Large intestine (tissue), 3 donors: ENCODE results near the gene FOXO1. TPM values are rescaled to one million over a fixed set of nuclear protein-coding genes. Genes with fewer than 3 reads are reported as not detected.

Source experiments
- DNase-seq, 2 donors: peaks; one replicate each; pipeline versions ENCODE4 v3.0.0 to v3.0.0-alpha.2; 2013
- H3K27ac ChIP-seq: one replicate; pipeline ENCODE4 v1.5.1; 2013; ENCODE audit warnings: low read length
- H3K27me3 ChIP-seq: 2 replicates; pipeline ENCODE4 v1.6.1; 2013; ENCODE audit warnings: low read length; ENCODE audit not compliant: control insufficient read depth, insufficient read depth
- H3K36me3 ChIP-seq: 2 replicates; pipeline ENCODE4 v1.6.1; 2013; ENCODE audit warnings: low read length; ENCODE audit not compliant: control insufficient read depth, insufficient read depth
- H3K4me1 ChIP-seq: one replicate; pipeline ENCODE4 v1.6.1; 2013; ENCODE audit warnings: low read length; ENCODE audit not compliant: control insufficient read depth, insufficient read depth
- H3K4me3 ChIP-seq: one replicate; pipeline ENCODE4 v1.5.1; 2013; ENCODE audit warnings: low read length
- H3K9me3 ChIP-seq: one replicate; pipeline ENCODE4 v1.6.1; 2013; ENCODE audit warnings: mild to moderate bottlenecking, low read depth, low read length, moderate library complexity; ENCODE audit not compliant: control insufficient read depth
- WGBS: methylation state at CpG from one replicate; pipeline ENCODE4 v1.1.5; 2013; ENCODE audit warnings: low lambda C conversion rate; ENCODE audit not compliant: insufficient coverage; 5-methylcytosine and 5-hydroxymethylcytosine counted together
- polyA plus RNA-seq: library from polyadenylated mRNA; unstranded; fragments of 120-200 nt; gene quantifications from one replicate; pipeline ENCODE4 v1.2.1, GENCODE V29; 2013

The FOXO1 gene
- polyA plus RNA-seq, 1 donor = 11.2 TPM

- no peaks in the 10 kb centered on the region for H3K9me3 ChIP-seq
- H3K27ac ChIP-seq = no peak overlapping the region
- no peak overlapping the region for H3K4me3 ChIP-seq
- no CpG with 5 or more reads among the region's 1 CpG for WGBS
- no peak for DNase-seq
- no peaks in the 10 kb centered on the region for H3K27me3 ChIP-seq
- H3K36me3 ChIP-seq = no peaks in the 10 kb centered on the region
- H3K4me1 ChIP-seq = no peaks in the 10 kb centered on the region
Observed at GRCh38 chr13:40515702-40516101, 150.7 kb downstream of the FOXO1 start.

- Histone ChIP-seq H3K4me1 (no peaks in the 10 kb centered on the region), H3K27ac (no peak overlapping the region), H3K27me3 (no peaks in the 10 kb centered on the region), H3K9me3 (no peaks in the 10 kb centered on the region), H3K4me3 (no peak overlapping the region), H3K36me3 (no peaks in the 10 kb centered on the region)
- WGBS = no CpG with 5 or more reads among the region's 2 CpGs
- DNase-seq = no peak
Observed at GRCh38 chr13:40514802-40515201, 151.6 kb downstream of the FOXO1 start.

- DNase-seq = no peak
- H3K27ac ChIP-seq = no peak overlapping the region
- H3K36me3 ChIP-seq = no peaks in the 10 kb centered on the region
- no peaks in the 10 kb centered on the region for H3K4me1 ChIP-seq
- no peaks in the 10 kb centered on the region for H3K9me3 ChIP-seq
- H3K27me3 ChIP-seq = no peaks in the 10 kb centered on the region
- no CpG with 5 or more reads among the region's 2 CpGs for WGBS
- no peak overlapping the region for H3K4me3 ChIP-seq
Observed at GRCh38 chr13:40509876-40510275, 156.6 kb downstream of the FOXO1 start.

GRCh38 chr13:40508767-40509342, 157.6 kb downstream of the FOXO1 start:
- 100% methylated on average over 1 of the region's 3 CpGs for WGBS
- Histone ChIP-seq H3K4me3 (no peak overlapping the region), H3K4me1 (peaks cover 5% of the 10 kb centered on the region), H3K9me3 (no peaks in the 10 kb centered on the region), H3K27me3 (no peaks in the 10 kb centered on the region), H3K27ac (no peak overlapping the region), H3K36me3 (no peaks in the 10 kb centered on the region)
- no peak for DNase-seq

GRCh38 chr13:40508127-40508526, 158.3 kb downstream of the FOXO1 start:
- peak in 1 of 2 donors; percentile 34 for DNase-seq
- no CpG with 5 or more reads among the region's 3 CpGs for WGBS
- H3K27ac ChIP-seq = no peak overlapping the region
- H3K27me3 ChIP-seq = no peaks in the 10 kb centered on the region
- H3K4me1 ChIP-seq = peaks cover 5% of the 10 kb centered on the region
- H3K36me3 ChIP-seq = no peaks in the 10 kb centered on the region
- no peaks in the 10 kb centered on the region for H3K9me3 ChIP-seq
- H3K4me3 ChIP-seq = no peak overlapping the region

GRCh38 chr13:40506592-40507446, 159.6 kb downstream of the FOXO1 start:
- WGBS = 96% methylated on average over 3 of the region's 11 CpGs
- H3K27ac ChIP-seq = no peak overlapping the region

More at GRCh38 chr13:40506592-40507446, 159.6 kb downstream of the FOXO1 start:
- H3K9me3 ChIP-seq = no peaks in the 10 kb centered on the region
- H3K36me3 ChIP-seq = no peaks in the 10 kb centered on the region
- DNase-seq = no peak
- peaks cover 5% of the 10 kb centered on the region for H3K4me1 ChIP-seq
- H3K27me3 ChIP-seq = no peaks in the 10 kb centered on the region
- no peak overlapping the region for H3K4me3 ChIP-seq

Other genes starting within 250 kb of the FOXO1 start
- 35.2 TPM for gene MRPS31, start 104.5 kb upstream of the FOXO1 start, polyA plus RNA-seq
- 33.3 TPM for gene SLC25A15, start 123.0 kb upstream of the FOXO1 start, polyA plus RNA-seq